CD4-positive, alpha-beta T cell treated with Interleukin-17A for 1 hour (primary cell): ENCODE data around the gene CALHM6.
A peak's percentile ranks its signal among the peaks of the same experiment; 100 is the strongest.

ENCODE experiments used
- DNase-seq: peaks from one replicate; pipeline ENCODE4 v3.0.0-alpha.2; 2020

CALHM6 gene

GRCh38 chr6:116461331-116461931 lies at the start of gene CALHM6:
TSS of gene CALHM6 (plus strand) at chr6:116461375. CDS start at chr6:116461930, 555 bp downstream.
- peak; percentile 18 for DNase-seq

- no peak for DNase-seq
These were observed 48.9 kb upstream of the CALHM6 start for GRCh38 chr6:116412270-116412669.

- no peak for DNase-seq
These were observed 47.8 kb upstream of the CALHM6 start for GRCh38 chr6:116413357-116413756.

GRCh38 chr6:116417661-116418060 lies 43.5 kb upstream of the CALHM6 start:
- no peak for DNase-seq

DNA sequence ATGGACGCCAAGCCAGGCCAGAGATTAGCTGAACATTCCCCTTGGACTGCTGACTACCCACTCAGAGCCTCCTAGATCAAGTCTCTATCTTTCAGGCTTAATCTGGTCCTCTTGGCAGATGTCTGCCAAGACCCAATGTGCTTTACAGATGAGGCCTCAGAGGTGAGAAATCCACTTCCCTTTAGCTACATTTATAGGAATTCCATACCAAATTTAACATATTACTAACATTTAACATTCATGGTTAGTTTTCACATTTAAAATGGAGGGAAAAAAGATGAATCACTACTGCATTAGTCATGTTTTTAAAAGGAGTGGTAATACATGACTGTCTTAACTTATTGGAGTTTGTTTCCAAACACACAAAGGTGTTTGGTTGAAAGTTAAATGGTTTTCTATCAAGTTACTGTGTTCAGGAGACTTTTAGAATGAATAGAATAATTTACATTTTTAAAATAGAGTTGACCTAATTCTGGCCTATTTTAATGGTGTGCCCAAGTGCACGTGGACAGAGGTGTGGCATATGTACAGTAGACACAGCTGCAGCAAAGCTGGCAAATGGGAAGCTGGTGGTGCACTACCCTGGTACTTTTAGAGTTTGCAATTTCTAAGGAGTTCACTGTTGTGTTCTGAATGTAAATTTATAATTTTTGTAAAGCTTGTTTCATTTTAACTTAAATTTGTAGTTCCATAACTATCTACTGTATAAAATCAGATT lies 41.9 kb upstream of the CALHM6 start:
- DNase-seq = no peak

DNA sequence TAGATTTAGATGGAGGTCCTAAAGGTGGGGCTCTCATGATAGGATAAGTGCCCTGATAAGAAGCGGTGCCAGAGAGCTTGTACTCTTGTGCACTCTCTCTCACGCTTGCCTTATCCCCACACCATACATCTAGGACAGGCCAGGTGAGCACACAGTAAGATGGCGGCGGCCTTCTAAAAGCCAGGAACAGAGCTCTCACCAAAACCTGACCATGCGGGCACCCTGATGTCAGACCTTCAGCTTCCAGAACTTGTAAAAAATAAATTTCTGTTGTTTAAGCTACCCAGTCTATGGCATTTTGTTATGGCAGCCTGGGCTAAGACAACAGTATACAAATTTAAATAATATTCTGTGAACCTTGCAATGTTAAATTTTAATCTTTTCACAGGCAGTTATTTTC lies 40.8 kb upstream of the CALHM6 start:
- DNase-seq = no peak

DNA sequence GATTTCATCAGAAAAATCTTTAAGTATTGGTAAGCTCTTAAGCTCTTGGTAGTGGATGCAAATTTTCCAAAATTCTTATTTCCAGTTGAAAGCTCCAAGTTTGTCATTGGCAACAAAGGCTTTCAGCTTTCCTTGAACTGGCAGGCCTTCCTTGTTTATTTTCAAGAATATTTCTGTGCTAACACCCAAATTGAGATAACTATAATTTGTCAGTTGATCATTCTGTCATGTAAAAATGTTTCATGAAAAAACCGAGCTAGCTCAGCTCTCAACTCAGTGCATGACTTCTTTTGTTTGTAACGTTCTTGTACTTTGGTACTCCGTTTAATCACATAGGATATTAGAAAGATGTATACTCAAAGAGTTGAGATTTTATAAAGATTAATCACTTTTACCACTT lies 38.9 kb upstream of the CALHM6 start:
- DNase-seq = no peak

GRCh38 chr6:116424001-116424400 lies 37.2 kb upstream of the CALHM6 start:
- DNase-seq = no peak

DNA sequence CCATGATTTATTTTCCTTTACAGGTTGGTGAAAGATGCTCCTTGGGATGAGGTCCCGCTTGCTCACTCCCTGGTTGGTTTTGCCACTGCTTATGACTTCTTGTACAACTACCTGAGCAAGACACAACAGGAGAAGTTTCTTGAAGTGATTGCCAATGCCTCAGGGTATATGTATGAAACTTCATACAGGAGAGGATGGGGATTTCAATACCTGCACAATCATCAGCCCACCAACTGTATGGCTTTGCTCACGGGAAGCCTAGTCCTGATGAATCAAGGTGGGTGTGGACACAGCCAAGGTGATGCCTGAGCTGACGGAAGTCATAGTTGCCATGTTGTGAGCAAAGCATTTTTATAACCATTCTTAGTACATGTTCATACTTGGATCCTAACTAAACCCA lies 34.6 kb upstream of the CALHM6 start:
- no peak for DNase-seq

GRCh38 chr6:116429111-116429510 lies 32.1 kb upstream of the CALHM6 start:
- DNase-seq = no peak

GRCh38 chr6:116430860-116431259 lies 30.3 kb upstream of the CALHM6 start:
- no peak for DNase-seq

GRCh38 chr6:116431964-116432595 lies 29.1 kb upstream of the CALHM6 start:
- DNase-seq = no peak

DNA sequence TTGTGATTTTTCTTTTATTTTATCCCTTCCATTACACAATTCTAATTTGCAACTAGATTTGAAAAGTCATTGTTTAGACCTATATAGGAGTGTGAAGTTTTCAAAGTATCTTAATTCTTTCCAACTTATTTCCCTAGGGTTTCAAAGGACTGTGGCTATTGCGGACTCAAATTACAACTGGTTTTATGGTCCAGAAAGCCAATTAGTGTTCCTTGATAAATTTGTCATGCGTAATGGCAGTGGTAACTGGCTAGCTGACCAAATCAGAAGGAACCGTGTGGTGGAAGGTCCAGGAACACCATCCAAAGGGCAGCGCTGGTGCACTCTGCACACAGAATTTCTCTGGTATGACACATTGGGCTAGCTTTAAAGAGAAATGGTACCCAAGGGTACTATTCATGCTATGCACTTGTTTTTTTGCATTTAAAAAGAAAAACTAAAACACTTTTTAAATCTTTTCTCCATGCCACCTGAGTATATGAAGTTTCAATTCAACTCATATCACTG lies 27.9 kb upstream of the CALHM6 start:
- DNase-seq = no peak

- DNase-seq = no peak
These were observed 27.0 kb upstream of the CALHM6 start for GRCh38 chr6:116434056-116434725.

GRCh38 chr6:116436586-116436985 lies 24.6 kb upstream of the CALHM6 start:
- DNase-seq = no peak

- no peak for DNase-seq
These were observed 23.5 kb upstream of the CALHM6 start for GRCh38 chr6:116437656-116438055.

DNA sequence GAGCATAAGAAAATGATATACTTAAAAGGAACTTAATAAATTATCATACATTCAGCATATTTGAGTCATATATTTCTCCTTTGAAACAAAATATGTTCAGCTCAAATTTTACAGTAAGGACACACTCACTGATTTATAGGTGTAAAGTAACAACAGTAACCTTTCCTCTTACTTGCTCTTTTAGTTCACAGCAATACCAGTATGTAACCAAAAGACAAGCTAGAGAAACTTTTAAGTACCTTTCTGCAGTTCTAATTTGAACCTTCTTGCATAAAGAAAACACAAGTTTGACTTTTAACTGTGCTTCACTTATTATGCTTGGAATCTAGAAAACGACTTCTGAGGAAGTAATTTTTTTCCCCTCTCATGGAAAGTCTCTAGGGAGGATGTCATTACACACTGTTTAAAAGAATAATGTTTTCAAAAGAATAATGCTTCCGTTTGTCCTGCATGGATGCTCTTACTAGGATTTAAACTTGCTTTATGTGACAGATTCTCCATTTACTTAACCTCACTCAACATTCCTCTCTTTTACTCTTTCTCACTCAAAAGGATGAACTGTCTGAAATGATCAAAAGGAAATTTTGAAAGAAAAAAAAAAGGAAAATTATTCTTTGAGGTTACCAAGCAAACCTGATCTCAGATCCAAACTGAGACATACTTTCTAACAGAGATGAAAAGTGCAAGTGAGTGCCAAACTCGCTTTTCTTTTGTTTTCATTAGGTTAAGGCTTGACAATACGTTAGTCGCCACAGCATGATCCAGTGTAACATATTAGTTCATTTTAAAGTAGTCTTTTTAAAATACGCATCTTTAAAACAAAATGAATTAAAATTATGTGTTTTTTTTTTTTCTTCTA lies 22.4 kb upstream of the CALHM6 start:
- no peak for DNase-seq

- DNase-seq = no peak
These were observed 21.6 kb upstream of the CALHM6 start for GRCh38 chr6:116439522-116440051.

DNA sequence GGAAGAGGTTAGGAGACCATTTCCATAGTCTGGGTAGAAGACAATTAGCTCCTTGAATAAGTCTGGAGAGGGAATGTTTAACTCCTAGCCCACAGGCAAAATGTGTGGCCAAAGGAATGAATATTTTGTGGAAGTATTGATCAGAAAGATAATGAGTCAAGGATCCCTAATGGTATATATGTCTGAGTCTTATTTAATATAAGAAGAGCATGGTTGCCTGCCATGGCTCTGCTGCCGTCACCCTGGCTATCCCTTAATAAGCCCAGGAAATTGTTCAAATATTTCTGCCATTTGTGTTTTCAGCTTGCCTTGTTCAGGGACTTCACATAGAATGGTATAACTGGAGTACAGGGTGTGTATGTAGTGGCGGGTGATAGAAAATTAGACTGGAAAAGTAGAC lies 18.1 kb upstream of the CALHM6 start:
- no peak for DNase-seq

DNA sequence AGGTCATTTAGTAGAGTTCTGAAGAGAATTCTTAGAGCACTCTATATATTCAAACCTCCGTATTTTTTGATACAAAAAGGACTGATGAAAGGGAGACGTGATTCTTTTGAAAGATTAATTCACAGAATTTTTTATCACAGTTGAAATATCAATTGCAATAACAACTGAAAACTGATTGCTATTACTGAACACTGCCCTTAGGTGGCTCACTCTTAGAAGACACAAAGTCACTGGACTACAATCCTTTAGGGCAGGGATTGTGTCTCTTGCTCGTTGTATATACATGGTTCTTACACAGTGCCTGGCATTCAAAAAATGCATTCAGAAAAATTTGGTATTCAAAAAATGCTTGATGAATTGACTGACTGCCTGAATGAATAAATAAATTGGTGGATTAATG lies 17.1 kb upstream of the CALHM6 start:
- peak; percentile 28 for DNase-seq

- DNase-seq = no peak
These were observed 16.6 kb upstream of the CALHM6 start for GRCh38 chr6:116444575-116444974.

DNA sequence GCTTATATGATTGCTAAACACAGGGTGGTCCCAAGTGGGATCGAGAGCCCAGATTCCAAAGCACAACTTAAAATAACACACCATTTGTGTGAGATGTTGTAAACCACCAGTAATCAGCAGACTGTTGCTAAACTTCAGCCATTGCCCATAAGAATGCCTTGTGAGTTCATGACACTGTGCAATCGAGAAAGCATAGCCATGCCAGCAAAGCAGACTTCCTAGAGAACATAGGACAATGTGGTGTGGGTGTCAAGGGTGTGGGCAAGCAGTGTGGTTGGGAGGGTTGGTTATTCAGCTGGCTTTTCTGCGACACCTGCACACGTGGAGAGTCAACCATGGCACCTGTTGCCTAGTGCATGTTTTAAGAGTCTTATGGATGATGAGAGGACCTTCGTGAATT lies 16.1 kb upstream of the CALHM6 start:
- DNase-seq = no peak
